ENCODE data around the gene TMEM95.
A peak's percentile ranks its signal among the peaks of the same experiment; 100 is the strongest.

Gene TMEM95

GRCh38 chr17:7311110-7311705 is 43.7 kb upstream of the TMEM95 start:
- TF ChIP-seq ZNF600 (tag by site-specific recombination; IDR thresholded peaks at IDR 0.05): 0 out of 2 replicates have a peak, but pooled peaks have one; percentile 50
- TF ChIP-seq ZNF621 (tag by site-specific recombination; IDR thresholded peaks at IDR 0.05): no peak
- no peak for TF ChIP-seq YY2 (tag by site-specific recombination; IDR thresholded peaks at IDR 0.05)
- no peak for TF ChIP-seq ZNF169 (tag by site-specific recombination; IDR thresholded peaks at IDR 0.05)
- TF ChIP-seq KLF16 (tag by site-specific recombination; IDR thresholded peaks at IDR 0.05): no peak
- TF ChIP-seq ZNF214 (tag by site-specific recombination; IDR thresholded peaks at IDR 0.05; ENCODE audit: borderline replicate concordance): no peak
- no peak for TF ChIP-seq ZBTB20 (tag by site-specific recombination; IDR thresholded peaks at IDR 0.05)
- no peak for TF ChIP-seq TCF7L2 (IDR thresholded peaks at IDR 0.05; ENCODE audit: borderline replicate concordance, low read depth, low read length)
- no peak for TF ChIP-seq ZNF202 (tag by site-specific recombination; IDR thresholded peaks at IDR 0.05; ENCODE audit: borderline replicate concordance)
- TF ChIP-seq PRDM10 (tag by site-specific recombination; IDR thresholded peaks at IDR 0.05): peak; percentile 54
- TF ChIP-seq ZFP41 (tag by site-specific recombination; IDR thresholded peaks at IDR 0.05; ENCODE audit: borderline replicate concordance): no peak
- no peak for TF ChIP-seq ZNF560 (tag by site-specific recombination; IDR thresholded peaks at IDR 0.05; ENCODE audit: borderline replicate concordance)
- CTCF ChIA-PET: interaction anchor here (1.7 to 4.1 kb wide), 2 partner anchors 13 to 15 kb away, joined by 4 to 22 read pairs; no protein-coding TSS in a partner anchor
- H3K4me1 ChIP-seq (ENCODE audit: control insufficient read depth, insufficient read depth, low read length): peaks cover 21% of the 10 kb centered on the region
- POLR2A ChIA-PET: interaction anchor here (1.2 to 3.9 kb wide), 3 partner anchors 13 to 25 kb away, joined by 3 to 36 read pairs (median 5); partner anchors contain the start of genes ACAP1 and NEURL4
- peak overlapping the region; percentile 42; the same call in 1 of the 2 replicates for H3K27ac ChIP-seq (ENCODE audit: extremely low read depth, low read depth, low read length)
- H3K4me3 ChIP-seq (ENCODE audit: low read depth, low read length): no peak overlapping the region
- peaks cover 35 to 58% of the 10 kb centered on the region in 2 experiments for H3K36me3 ChIP-seq (ENCODE audit: control insufficient read depth in 2 of 2, insufficient read depth in 1 of 2, low read length in 2 of 2)
- no peaks in the 10 kb centered on the region for H3K9me3 ChIP-seq (ENCODE audit: control insufficient read depth, insufficient read depth, low read depth, low read length)

- TF ChIP-seq ZXDB (tag by site-specific recombination; IDR thresholded peaks at IDR 0.05) (no peak), ZNF449 (tag by site-specific recombination; IDR thresholded peaks at IDR 0.05) (peak; percentile 76), ZNF600 (tag by site-specific recombination; IDR thresholded peaks at IDR 0.05) (0 out of 2 replicates have a peak, but pooled peaks have one; percentile 10)
- POLR2A ChIA-PET: interaction anchor here (1.0 to 4.1 kb wide), 9 partner anchors 9 to 261 kb away, joined by 3 to 42 read pairs (median 4); partner anchors contain the start of genes DVL2, GABARAP, NEURL4 and PLSCR3
- Histone ChIP-seq H3K4me1 (ENCODE audit: control insufficient read depth, insufficient read depth, low read length) (peaks cover 19% of the 10 kb centered on the region), H3K9me3 (ENCODE audit: control insufficient read depth, insufficient read depth, low read depth, low read length) (no peaks in the 10 kb centered on the region), H3K4me3 (ENCODE audit: low read depth, low read length) (no peak overlapping the region), H3K27ac (ENCODE audit: extremely low read depth, low read depth, low read length) (peak overlapping the region; percentile 54; the same call in 1 of the 2 replicates), H3K36me3 (ENCODE audit: control insufficient read depth in 2 of 2, insufficient read depth in 1 of 2, low read length in 2 of 2) (peaks cover 35 to 67% of the 10 kb centered on the region in 2 experiments)
- CTCF ChIA-PET: interaction anchor here (0.9 to 4.1 kb wide), 6 partner anchors 9 to 248 kb away, joined by 3 to 22 read pairs (median 4); partner anchors contain the start of genes ACADVL, DLG4 and NEURL4
Measured at GRCh38 chr17:7312432-7313087, 42.4 kb upstream of the TMEM95 start.
